Pancreas (tissue), 10 donors: Measurements from ENCODE around the gene APOBEC3H. TPM values are rescaled to one million over a fixed set of nuclear protein-coding genes. Genes with fewer than 3 reads are reported as not detected.
A peak's percentile ranks its signal among the peaks of the same experiment; 100 is the strongest.
"Not testable (repeated sequence)": the region's sequence is repeated elsewhere in the genome, so short reads cannot be mapped to it uniquely, and the experiment has no call there.

Experiments used
- ATAC-seq, 4 donors: fragments of 200-7000 bp; cut with Tn5 transposase; one replicate each; pipeline versions ENCODE4 v1.8.0 to v1.9.1; 2020; ENCODE audit warnings: mild to moderate bottlenecking in 4 of 4, moderate library complexity in 4 of 4
- DNase-seq, 6 donors: peaks; one replicate each; pipeline ENCODE4 v3.0.0-alpha.2; 2020
- FAIRE-seq: peaks from 2 replicates; lab custom pipeline; 2012; peaks lifted over from hg19 to GRCh38; lab: Jason Lieb, UNC
- H3K27ac ChIP-seq, 4 donors: fragments of 200-600 bp; sonication (generic); 1 replicate in 3 of 4; 2 replicates in 1 of 4; pipeline versions ENCODE4 v1.5.0 to v1.8.0; 2020
- H3K27me3 ChIP-seq, 4 donors: fragments of 200-600 bp; one replicate each; pipeline ENCODE4 v1.8.0; 2021
- H3K36me3 ChIP-seq, 3 donors: fragments of 200-600 bp; sonication (generic) in 1 of 3; one replicate each; pipeline versions ENCODE4 v1.5.0 to v1.8.0; 2020 to 2021
- H3K4me1 ChIP-seq, 3 donors: fragments of 200-600 bp; one replicate each; pipeline ENCODE4 v1.8.0; 2021
- H3K4me3 ChIP-seq, 4 donors: fragments of 200-600 bp; sonication (generic) in 2 of 4; one replicate each; pipeline versions ENCODE4 v1.5.0 to v1.8.0; 2020 to 2021
- H3K9me3 ChIP-seq, 4 donors: fragments of 200-600 bp; one replicate each; pipeline ENCODE4 v1.8.0; 2021
- CTCF ChIP-seq, 4 donors: fragments of 200-600 bp; sonication (generic) in 3 of 4; IDR thresholded peaks; one replicate each; pipeline versions ENCODE4 v1.5.0 to v1.8.0; 2021; ENCODE audit warnings: antibody characterized with exemption in 4 of 4
- WGBS, 2 donors: extraction: QIAGEN DNeasy Blood & Tissue Kit; methylation state at CpG; one replicate each; pipeline ENCODE4 v1.1.7; 2013; 5-methylcytosine and 5-hydroxymethylcytosine counted together
- intact Hi-C, 3 donors: fragments of 100-400 bp; cut with DNase I; formaldehyde crosslinking; loops; one replicate each; pipeline versions ENCODE4 v1.11.1 to v1.14.2; 2022
- polyA plus RNA-seq, 2 donors: library from polyadenylated mRNA; stranded (reverse); fragments of 200-250 nt; gene quantifications; one replicate each; pipeline ENCODE4 v1.2.3, GENCODE V29; 2013
- total RNA-seq, 6 donors: library from RNA; stranded (reverse); fragmentation: NEBNext Ultra II Directional in 4 of 6; extraction: Animal tissue kit (Norgen Biotek cat#: 25700) in 4 of 6; gene quantifications; one replicate each; pipeline versions ENCODE4 v1.2.1 to v1.2.4, GENCODE V29; 2021 to 2023
- donor health status: healthy with polysubstance abuse.
- donor health status: DM: no; HTN: no; CAD: no; lungs with moderate emphysema.
- donor health status: DM: no; HTN: no; CAD: no.
- donor health status: control.
- donor health status: control.
- donor health status: Bipolar disorder and iron deficiency.
- donor health status: DM: yes; HTN: yes; CAD: no.
- donor health status: DM: no; HTN: no; CAD: no.
- donor health status: DM: no; HTN: no; CAD: no.
- donor health status: DM: yes; HTN: yes; CAD: no.

Gene APOBEC3H
- total RNA-seq: under 1 TPM in 2 of 6 donors, not detected in 4; 0.17 to 0.21 TPM
- polyA plus RNA-seq: under 1 TPM; 0.14 to 0.15 TPM

DNA sequence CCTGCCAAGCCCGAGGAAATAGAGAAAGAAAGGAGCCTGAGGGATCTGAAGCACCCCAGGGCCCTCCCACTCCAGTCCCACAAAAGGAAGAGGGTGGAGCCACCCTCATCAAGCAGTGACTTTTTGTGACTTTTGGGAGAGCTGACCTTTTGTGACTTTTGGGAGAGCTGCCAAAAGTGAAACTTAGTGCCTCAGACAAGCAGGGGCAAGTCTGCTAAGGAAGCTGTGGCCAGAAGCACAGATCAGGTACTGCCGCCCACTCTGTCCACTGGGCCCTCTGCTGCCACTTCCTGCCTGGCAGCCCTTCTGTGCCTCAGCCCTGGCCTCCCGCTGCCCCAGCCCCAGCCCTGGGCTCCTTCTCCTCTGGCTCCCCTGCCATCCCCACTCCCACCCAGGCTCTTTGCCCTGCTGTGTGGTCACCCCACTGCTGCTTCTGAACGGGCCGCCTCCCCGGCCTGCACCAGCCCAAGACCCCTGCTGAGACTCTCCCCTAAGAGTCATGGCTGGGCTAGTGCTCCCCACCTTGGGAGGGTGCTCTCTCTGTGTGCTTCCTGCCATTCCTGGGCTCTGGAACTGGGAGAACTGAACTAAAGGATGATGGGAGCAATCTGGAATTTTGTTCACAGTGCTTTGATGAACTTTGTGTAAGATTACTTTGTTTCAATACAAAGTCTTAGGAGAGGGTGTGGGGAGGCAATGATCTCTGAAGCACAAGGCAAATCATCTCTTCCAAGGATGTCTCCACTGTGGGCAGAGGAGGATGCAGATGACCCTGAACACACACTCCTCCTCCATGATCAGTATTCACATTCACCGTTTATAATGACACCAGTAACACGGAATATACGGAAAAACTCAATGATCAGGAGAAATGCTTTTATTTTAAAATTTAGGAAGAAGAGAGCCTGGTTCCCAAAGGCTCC lies at the start of gene APOBEC3H:
TSS of gene APOBEC3H (plus strand) at position 147 of the 923 bp plus-strand sequence. CDS start 3,035 bp downstream, outside the sequence.
- Histone ChIP-seq H3K27me3 (no peaks in the 10 kb centered on the region), H3K27ac (no peak within 1 kb of the TSS), H3K4me1 (no peaks in the 10 kb centered on the region), H3K9me3 (no peaks in the 10 kb centered on the region), H3K36me3 (no peaks in the 10 kb centered on the region), H3K4me3 (no peak within 1 kb of the TSS)
- 80 to 84% methylated on average over 9 of the region's 9 CpGs for WGBS, 2 donors
- no peak for DNase-seq
- peak in 3 of 4 donors; percentile 23 to 73 (median 32) for ATAC-seq
- intact Hi-C loops: loop anchor here in 1 of 3 donors (10.0 kb wide), 1 partner anchor 577 kb away; no protein-coding TSS in a partner anchor
- FAIRE-seq: no peak
- no peak for TF ChIP-seq CTCF (IDR thresholded peaks at IDR 0.05)

DNA sequence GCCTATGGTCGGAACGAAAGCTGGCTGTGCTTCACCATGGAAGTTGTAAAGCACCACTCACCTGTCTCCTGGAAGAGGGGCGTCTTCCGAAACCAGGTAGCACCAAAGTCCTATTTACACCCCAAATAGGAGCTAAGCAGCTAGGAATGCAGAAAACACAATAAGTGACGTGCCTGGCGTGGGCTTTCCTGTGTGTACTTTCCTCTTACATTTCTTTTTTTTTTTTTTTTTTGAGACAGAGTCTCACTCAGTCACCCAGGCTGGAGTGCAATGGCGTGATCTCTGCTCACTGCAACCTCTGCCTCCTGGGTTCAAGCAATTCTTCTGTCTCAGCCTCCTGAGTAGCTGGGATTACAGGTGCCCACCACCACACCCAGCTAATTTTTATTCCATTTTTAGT lies 47.6 kb upstream of the APOBEC3H start:
- H3K4me1 ChIP-seq, H3K27ac ChIP-seq, ATAC-seq, DNase-seq, H3K9me3 ChIP-seq, FAIRE-seq, intact Hi-C loops, H3K4me3 ChIP-seq, H3K36me3 ChIP-seq, H3K27me3 ChIP-seq: not testable (repeated sequence)
- WGBS, 2 donors: 63 to 72% methylated on average over 7 of the region's 7 CpGs

DNA sequence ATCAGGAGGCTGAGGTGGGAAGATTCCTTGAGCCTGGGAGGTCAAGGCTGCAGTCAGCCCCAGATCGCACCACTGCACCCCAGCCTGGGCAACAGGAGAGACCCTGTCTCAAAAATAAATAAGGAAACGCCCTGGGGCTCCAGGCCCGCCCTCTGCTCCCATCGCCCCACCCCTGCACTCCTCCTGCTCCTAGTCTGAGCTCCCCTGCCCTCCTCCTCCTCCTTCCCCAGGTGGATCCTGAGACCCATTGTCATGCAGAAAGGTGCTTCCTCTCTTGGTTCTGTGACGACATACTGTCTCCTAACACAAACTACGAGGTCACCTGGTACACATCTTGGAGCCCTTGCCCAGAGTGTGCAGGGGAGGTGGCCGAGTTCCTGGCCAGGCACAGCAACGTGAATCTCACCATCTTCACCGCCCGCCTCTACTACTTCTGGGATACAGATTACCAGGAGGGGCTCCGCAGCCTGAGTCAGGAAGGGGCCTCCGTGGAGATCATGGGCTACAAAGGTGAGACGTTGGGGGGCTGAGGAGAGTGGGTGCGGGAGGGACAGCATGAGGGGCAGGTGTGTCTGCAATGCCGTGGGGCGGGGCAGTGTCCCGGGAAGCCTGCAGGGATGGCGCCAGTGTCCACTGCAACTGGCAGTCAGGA lies 45.1 kb upstream of the APOBEC3H start:
- 71 to 75% methylated on average over 15 to 17 of the region's 18 CpGs for WGBS, 2 donors
- ATAC-seq, H3K9me3 ChIP-seq, H3K27me3 ChIP-seq, H3K4me1 ChIP-seq, H3K27ac ChIP-seq, FAIRE-seq, H3K36me3 ChIP-seq, DNase-seq, H3K4me3 ChIP-seq, intact Hi-C loops: not testable (repeated sequence)

- ATAC-seq (no peak), FAIRE-seq (no peak), DNase-seq (no peak)
- Histone ChIP-seq H3K27me3 (no peaks in the 10 kb centered on the region), H3K4me3 (no peak overlapping the region), H3K4me1 (no peaks in the 10 kb centered on the region), H3K36me3 (no peaks in the 10 kb centered on the region), H3K27ac (no peak overlapping the region), H3K9me3 (no peaks in the 10 kb centered on the region)
- no peak for TF ChIP-seq CTCF (IDR thresholded peaks at IDR 0.05)
- WGBS, 2 donors: 73 to 84% methylated on average over 11 of the region's 11 CpGs
- intact Hi-C loops: no loop called here
Measured at GRCh38 chr22:39055658-39056057, 41.4 kb upstream of the APOBEC3H start.

DNA sequence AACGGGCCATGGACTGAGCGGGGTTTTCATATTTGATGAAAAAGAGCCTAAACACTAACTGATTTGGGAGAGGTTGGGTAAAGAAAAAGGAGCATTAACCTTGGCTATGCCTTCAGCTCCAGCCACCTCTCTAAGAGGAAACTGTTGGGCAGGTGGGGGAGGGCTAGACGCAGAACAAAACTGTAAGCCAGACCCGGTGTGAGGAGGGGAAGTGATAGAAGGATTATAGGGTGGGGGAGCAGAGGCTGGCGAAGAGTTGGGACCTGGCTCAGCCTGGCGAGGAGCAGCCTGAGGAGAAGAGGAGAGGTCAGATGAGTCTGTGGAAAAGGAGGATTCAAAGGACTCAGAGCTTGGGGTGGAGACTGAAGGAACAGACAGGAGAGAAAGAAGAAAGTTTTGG lies 35.8 kb upstream of the APOBEC3H start:
- 60 to 61% methylated on average over 6 of the region's 6 CpGs for WGBS, 2 donors
- intact Hi-C loops, FAIRE-seq: not testable (repeated sequence)

GRCh38 chr22:39061951-39062350 lies 35.1 kb upstream of the APOBEC3H start:
- H3K4me3 ChIP-seq, H3K36me3 ChIP-seq, DNase-seq, FAIRE-seq, intact Hi-C loops, H3K27ac ChIP-seq, H3K27me3 ChIP-seq, ATAC-seq, H3K4me1 ChIP-seq, H3K9me3 ChIP-seq: not testable (repeated sequence)
- WGBS, 2 donors: 62 to 74% methylated on average over 10 of the region's 10 CpGs

More for the DNA sequence above, 35.8 kb upstream of the APOBEC3H start:
- not testable (repeated sequence) for H3K4me3 ChIP-seq, H3K36me3 ChIP-seq, H3K4me1 ChIP-seq, ATAC-seq, DNase-seq, H3K27me3 ChIP-seq, H3K27ac ChIP-seq, H3K9me3 ChIP-seq

GRCh38 chr22:39063904-39064303 lies 33.1 kb upstream of the APOBEC3H start:
- FAIRE-seq, intact Hi-C loops, H3K9me3 ChIP-seq, H3K36me3 ChIP-seq, H3K27ac ChIP-seq, H3K4me1 ChIP-seq, H3K27me3 ChIP-seq, DNase-seq, H3K4me3 ChIP-seq: not testable (repeated sequence)
- WGBS, 2 donors: 90% methylated on average over 6 to 8 of the region's 8 CpGs
- ATAC-seq: peak in 1 of 4 donors; percentile 29

DNA sequence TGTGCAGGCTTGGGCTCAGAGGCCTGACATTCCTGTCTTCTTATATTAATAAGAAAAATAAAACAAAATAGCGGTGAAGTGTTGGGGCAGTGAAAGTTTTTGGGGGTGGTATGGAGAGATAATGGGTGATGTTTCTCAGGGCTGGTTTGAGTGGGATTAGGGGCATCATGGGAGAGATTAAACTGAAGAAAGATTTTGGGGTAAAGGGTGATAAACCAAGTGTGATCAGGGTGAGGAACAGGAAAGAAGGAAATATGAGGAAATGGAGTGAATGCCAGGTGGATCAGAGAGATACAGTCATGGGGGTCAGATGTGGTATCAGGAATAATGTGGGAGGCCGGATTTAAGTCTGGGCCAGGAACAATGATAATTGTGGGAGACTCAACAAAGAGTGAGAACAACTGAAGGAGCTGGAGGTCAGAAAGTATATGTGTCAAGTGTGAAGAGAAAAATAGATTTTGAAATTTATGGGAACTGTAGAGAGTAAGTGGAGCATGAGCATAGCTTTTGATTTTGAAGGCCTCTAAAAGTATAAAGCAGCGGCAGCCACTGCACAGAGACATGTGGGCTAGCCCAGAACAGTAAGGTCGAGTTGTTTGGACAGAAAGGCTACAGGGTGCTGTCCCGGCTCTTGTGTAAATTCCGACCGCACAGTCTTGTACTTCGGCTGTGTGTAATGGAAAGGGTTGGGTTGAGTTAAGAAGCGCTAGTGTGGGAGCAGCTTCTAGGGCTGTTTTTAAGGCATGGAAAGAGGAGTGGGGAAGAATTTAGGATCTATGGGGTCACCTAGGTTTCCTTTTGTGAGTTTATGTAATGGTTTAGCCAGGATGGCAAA lies 30.4 kb upstream of the APOBEC3H start:
- FAIRE-seq, H3K27ac ChIP-seq, H3K4me1 ChIP-seq, H3K27me3 ChIP-seq, H3K9me3 ChIP-seq, H3K4me3 ChIP-seq, intact Hi-C loops, ATAC-seq, H3K36me3 ChIP-seq, DNase-seq: not testable (repeated sequence)
- WGBS, 2 donors: 84 to 85% methylated on average over 9 of the region's 9 CpGs
